Measurements from ENCODE around the gene SPTBN1. TPM values are rescaled to one million over a fixed set of nuclear protein-coding genes. Genes with fewer than 3 reads are reported as not detected.
"Not testable (repeated sequence)": the region's sequence is repeated elsewhere in the genome, so short reads cannot be mapped to it uniquely, and the experiment has no call there.

Gene SPTBN1
- total RNA-seq, 4 donors from 2014 or later, result 353 to 606 (median 498) TPM

DNA sequence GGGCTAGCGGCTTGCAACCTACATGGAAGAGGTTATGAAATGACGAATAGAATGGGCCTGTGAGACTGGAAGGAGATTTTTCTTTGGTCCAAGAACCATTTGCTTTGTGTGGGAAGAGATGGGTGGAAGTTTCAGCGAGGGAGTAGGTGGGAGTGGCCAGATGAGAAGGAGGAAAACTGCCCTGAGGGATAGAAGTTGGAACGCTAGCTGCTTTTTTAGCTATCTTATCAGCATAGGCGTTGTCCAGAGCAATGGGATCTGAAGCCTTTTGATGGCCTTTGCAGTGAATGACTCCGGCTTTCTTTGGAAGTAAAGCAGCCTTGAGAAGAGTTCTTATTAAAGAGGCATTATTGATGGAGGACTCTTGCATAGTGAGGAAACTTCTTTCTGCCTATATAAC is 52.4 kb downstream of the SPTBN1 start:
- no peaks in the 10 kb centered on the region for H3K27me3 ChIP-seq
- H3K27ac ChIP-seq, result no peak overlapping the region
- no peaks in the 10 kb centered on the region for H3K36me3 ChIP-seq
- H3K4me3 ChIP-seq, result no peak overlapping the region
- TF ChIP-seq POLR2A (IDR thresholded peaks at IDR 0.05) (no peak), POLR2AphosphoS5 (IDR thresholded peaks at IDR 0.05) (no peak), EP300 (IDR thresholded peaks at IDR 0.05) (no peak)
- TF ChIP-seq, protein P1, sequence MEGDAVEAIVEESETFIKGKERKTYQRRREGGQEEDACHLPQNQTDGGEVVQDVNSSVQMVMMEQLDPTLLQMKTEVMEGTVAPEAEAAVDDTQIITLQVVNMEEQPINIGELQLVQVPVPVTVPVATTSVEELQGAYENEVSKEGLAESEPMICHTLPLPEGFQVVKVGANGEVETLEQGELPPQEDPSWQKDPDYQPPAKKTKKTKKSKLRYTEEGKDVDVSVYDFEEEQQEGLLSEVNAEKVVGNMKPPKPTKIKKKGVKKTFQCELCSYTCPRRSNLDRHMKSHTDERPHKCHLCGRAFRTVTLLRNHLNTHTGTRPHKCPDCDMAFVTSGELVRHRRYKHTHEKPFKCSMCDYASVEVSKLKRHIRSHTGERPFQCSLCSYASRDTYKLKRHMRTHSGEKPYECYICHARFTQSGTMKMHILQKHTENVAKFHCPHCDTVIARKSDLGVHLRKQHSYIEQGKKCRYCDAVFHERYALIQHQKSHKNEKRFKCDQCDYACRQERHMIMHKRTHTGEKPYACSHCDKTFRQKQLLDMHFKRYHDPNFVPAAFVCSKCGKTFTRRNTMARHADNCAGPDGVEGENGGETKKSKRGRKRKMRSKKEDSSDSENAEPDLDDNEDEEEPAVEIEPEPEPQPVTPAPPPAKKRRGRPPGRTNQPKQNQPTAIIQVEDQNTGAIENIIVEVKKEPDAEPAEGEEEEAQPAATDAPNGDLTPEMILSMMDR (IDR thresholded peaks at IDR 0.05), result no peak
- peaks cover 6 to 94% (median 41%) of the 10 kb centered on the region in 3 donors for H3K4me1 ChIP-seq
- H3K9me3 ChIP-seq, result no peaks in the 10 kb centered on the region
- no peak for ATAC-seq
- WGBS, 2 donors (ENCODE audit: low coverage in 1 of 2), result 43 to 84% methylated on average over 4 to 6 of the region's 6 CpGs

DNA sequence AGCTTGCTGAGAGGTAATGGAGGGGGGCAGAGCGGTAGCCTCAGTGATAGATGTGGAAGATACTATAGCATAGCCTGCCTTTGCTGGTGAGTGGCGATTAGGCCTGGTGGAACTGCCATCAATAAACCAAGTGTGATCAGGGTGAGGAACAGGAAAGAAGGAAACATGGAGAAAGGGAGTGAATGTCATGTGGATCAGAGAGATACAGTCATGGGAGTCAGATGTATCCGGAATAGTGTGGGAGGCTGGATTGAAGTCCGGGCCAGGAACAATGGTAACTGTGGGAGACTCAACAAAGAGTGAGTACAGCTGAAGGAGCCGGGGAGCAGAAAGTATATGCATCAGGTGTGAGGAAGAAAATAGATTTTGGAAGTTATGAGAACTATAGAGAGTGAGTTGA is 52.9 kb downstream of the SPTBN1 start:
- H3K9me3 ChIP-seq, H3K27ac ChIP-seq, H3K36me3 ChIP-seq, ATAC-seq, H3K27me3 ChIP-seq, H3K4me3 ChIP-seq: not testable (repeated sequence)
- H3K4me1 ChIP-seq, result peaks cover 6 to 94% (median 41%) of the 10 kb centered on the region in 3 donors
- WGBS, 2 donors (ENCODE audit: low coverage in 1 of 2), result 86 to 89% methylated on average over 4 to 5 of the region's 5 CpGs

DNA sequence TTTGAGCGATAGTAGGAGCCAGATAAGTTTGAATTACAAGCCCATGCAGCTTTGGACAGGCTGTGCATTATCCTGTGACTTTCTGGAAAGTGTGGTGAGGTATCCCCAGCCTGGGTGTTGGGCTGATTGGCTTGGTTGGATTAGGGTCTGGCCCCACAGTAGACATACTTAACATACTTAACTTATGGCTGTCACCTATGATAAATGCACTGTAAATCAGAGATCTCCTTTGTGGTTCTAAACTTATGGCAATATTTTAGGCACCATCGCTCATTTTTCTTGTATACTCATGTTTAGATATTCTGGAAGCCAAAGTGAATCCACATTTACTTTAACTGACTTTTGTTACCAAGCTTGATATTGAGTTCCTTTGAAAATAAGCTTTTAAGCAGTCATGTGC is 54.8 kb downstream of the SPTBN1 start:
- TF ChIP-seq POLR2AphosphoS5 (IDR thresholded peaks at IDR 0.05), result no peak
- TF ChIP-seq POLR2A (IDR thresholded peaks at IDR 0.05), result no peak
- TF ChIP-seq EP300 (IDR thresholded peaks at IDR 0.05), result no peak
- TF ChIP-seq, protein P1 (IDR thresholded peaks at IDR 0.05), result no peak
- Histone ChIP-seq H3K36me3 (no peaks in the 10 kb centered on the region), H3K27ac (no peak overlapping the region), H3K27me3 (no peaks in the 10 kb centered on the region), H3K4me3 (no peak overlapping the region), H3K4me1 (peaks cover 11 to 90% (median 29%) of the 10 kb centered on the region in 3 donors), H3K9me3 (no peaks in the 10 kb centered on the region)
- ATAC-seq, result no peak
- WGBS, 2 donors (ENCODE audit: low coverage in 1 of 2), result 77 to 79% methylated on average over 2 of the region's 2 CpGs

DNA sequence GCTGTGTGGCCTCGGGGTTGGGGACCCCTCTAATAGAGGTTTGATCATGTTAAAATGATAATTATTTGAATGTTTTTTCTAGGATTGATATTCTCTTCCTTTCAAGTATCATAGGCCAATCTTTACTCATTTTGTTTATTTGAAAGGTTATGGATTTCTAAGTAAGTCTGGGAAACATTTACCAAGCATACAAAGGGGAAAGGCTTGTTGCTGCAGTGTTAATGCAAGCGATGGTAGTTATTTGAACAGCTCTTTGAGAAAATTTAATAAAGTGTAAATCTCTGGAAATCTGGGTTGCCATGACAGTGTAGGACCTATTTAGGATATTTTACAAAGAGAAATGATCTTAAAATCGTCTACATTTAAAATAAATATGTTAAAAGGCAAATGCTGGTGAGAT is 56.1 kb downstream of the SPTBN1 start:
- Histone ChIP-seq H3K27me3 (no peaks in the 10 kb centered on the region), H3K36me3 (no peaks in the 10 kb centered on the region), H3K9me3 (no peaks in the 10 kb centered on the region), H3K27ac (peak overlapping the region in 1 of 4 donors; percentile 38), H3K4me1 (peaks cover 11 to 88% (median 29%) of the 10 kb centered on the region in 3 donors), H3K4me3 (no peak overlapping the region)
- 69 to 73% methylated on average over 3 of the region's 3 CpGs for WGBS, 2 donors (ENCODE audit: low coverage in 1 of 2)
- TF ChIP-seq POLR2AphosphoS5 (IDR thresholded peaks at IDR 0.05) (no peak), POLR2A (IDR thresholded peaks at IDR 0.05) (no peak), EP300 (IDR thresholded peaks at IDR 0.05) (no peak)
- TF ChIP-seq, protein P1 (IDR thresholded peaks at IDR 0.05), result no peak
- ATAC-seq, result no peak

DNA sequence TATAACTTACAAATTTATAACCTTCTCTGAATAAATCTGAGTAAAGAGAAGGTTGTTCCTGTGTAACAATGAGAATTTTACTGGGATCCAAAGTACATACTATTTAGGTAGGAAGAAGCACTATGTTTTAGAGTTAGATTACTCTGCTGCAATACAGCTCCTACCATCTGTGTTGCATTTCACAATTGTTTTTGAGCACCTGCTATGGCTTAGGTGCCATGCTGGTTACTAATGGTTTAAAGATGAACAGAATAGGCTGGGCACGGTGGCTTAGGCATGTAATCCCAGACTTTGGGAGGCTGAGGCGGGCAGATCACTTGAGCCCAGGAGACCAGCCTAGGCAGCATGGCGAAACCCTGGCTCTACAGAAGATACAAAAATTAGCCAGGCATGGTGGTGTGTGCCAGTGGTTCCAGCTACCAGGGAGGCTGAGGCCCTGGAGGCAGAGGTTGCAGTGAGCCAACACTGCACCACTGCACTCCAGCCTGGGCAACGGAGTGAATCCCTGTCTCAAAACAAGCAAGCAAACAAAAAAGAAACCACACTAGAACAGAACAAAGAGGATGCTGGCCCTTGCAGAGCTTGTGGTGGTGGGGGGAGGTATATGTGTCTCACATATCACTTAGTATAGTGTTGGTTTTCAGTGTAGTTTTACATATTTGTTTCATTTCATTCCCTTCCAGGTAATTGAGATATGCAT is 56.7 kb downstream of the SPTBN1 start:
- H3K36me3 ChIP-seq, result no peaks in the 10 kb centered on the region
- peak overlapping the region in 1 of 4 donors; percentile 38 for H3K27ac ChIP-seq
- ATAC-seq, result no peak
- H3K27me3 ChIP-seq, result no peaks in the 10 kb centered on the region
- H3K4me1 ChIP-seq, result peaks cover 11 to 86% (median 29%) of the 10 kb centered on the region in 3 donors
- H3K9me3 ChIP-seq, result no peaks in the 10 kb centered on the region
- WGBS, 2 donors (ENCODE audit: low coverage in 1 of 2), result 50 to 100% methylated on average over 1 to 2 of the region's 4 CpGs
- TF ChIP-seq, protein P1 (IDR thresholded peaks at IDR 0.05), result no peak
- TF ChIP-seq EP300 (IDR thresholded peaks at IDR 0.05) (no peak), POLR2AphosphoS5 (IDR thresholded peaks at IDR 0.05) (no peak), POLR2A (IDR thresholded peaks at IDR 0.05) (no peak)
- no peak overlapping the region for H3K4me3 ChIP-seq

Data from gastroesophageal sphincter (tissue), 4 donors.